ENCODE data around the gene EIF3D.

EIF3D gene

DNA sequence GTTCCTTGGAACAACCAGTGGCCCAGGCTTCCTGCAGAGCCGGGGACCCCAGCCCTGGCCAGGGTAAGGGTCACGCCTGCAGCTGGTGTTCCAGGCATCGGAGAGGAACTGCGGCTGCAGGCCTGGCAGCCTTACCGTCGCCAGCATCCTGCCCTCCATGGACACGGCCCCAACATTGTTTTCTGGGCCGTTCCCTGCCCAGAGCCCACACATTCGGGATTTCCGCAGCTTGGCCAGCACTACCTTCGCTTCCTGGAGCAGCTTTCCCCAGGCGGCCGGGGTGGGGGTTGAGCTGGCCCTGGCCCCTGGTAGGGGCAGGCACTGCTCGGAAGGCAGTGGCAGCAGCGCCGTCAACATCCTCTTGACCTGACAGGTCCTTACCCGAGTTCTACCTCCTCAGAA, 65.2 kb downstream of the EIF3D start:
- DNase-seq = no peak

- DNase-seq = no peak
Measured at GRCh38 chr22:36461665-36462649, 67.0 kb downstream of the EIF3D start.
